HEK293 (cell line): ENCODE measurements around the gene COASY.

Experiments
- CTCF ChIA-PET: fragments of 350-600 bp; formaldehyde crosslinking; extraction: SDS; loops from one replicate; lab custom pipeline; 2021; ENCODE audit warnings: antibody characterized with exemption; lab: Yijun Ruan, JAX
- POLR2A ChIA-PET: fragments of 300-600 bp; formaldehyde crosslinking; extraction: SDS; loops from one replicate; lab custom pipeline; 2020; ENCODE audit warnings: antibody characterized with exemption, inconsistent platforms; lab: Yijun Ruan, JAX
- H3K27ac ChIP-seq: fragments of 200-500 bp; sonication (Bioruptor generic); 2 replicates; pipeline ENCODE4 v1.5.1; 2014; ENCODE audit warnings: low read depth, low read length, control low read depth, inconsistent platforms; ENCODE audit errors: extremely low read depth
- H3K36me3 ChIP-seq, 2 experiments: fragments of 200-500 bp in 1 of 2; sonication (Bioruptor generic) in 1 of 2; 1 replicate in 1 of 2; 2 replicates in 1 of 2; pipeline ENCODE4 v1.5.1; 2014 to 2017; ENCODE audit warnings: inconsistent platforms in 2 of 2, low read length in 2 of 2; ENCODE audit not compliant: control insufficient read depth in 2 of 2, insufficient read depth in 1 of 2
- H3K4me1 ChIP-seq: fragments of 200-500 bp; sonication (Bioruptor generic); 2 replicates; pipeline ENCODE4 v1.5.1; 2014; ENCODE audit warnings: mild to moderate bottlenecking, low read length, inconsistent platforms; ENCODE audit not compliant: control insufficient read depth, insufficient read depth
- H3K4me3 ChIP-seq: 2 replicates; pipeline ENCODE4 v1.5.1; 2011; ENCODE audit warnings: low read depth, mild to moderate bottlenecking, control low read depth, low read length, moderate library complexity
- H3K9me3 ChIP-seq: fragments of 200-500 bp; sonication (Bioruptor generic); 2 replicates; pipeline ENCODE4 v1.5.1; 2014; ENCODE audit warnings: low read depth, low read length, inconsistent platforms; ENCODE audit not compliant: control insufficient read depth, insufficient read depth
- HOXC10 ChIP-seq: sonication (generic); formaldehyde crosslinking; IDR thresholded peaks from 2 replicates; pipeline ENCODE4 v1.8.1; 2023; ENCODE audit warnings: mild to moderate bottlenecking, missing genetic modification reagents
- HOXD13 ChIP-seq: sonication (generic); formaldehyde crosslinking; IDR thresholded peaks from 2 replicates; pipeline ENCODE4 v1.8.0; 2022; ENCODE audit warnings: missing genetic modification reagents, borderline replicate concordance
- OVOL3 ChIP-seq: fragments of 450-650 bp; formaldehyde crosslinking; IDR thresholded peaks from 2 replicates; pipeline ENCODE4 v1.5.1; 2016; ENCODE audit warnings: missing biosample characterization, missing genetic modification characterization
- PRDM4 ChIP-seq: fragments of 450-650 bp; formaldehyde crosslinking; IDR thresholded peaks from 2 replicates; pipeline ENCODE4 v1.5.1; 2017; ENCODE audit warnings: missing biosample characterization, missing genetic modification characterization
- TRIM28 ChIP-seq: IDR thresholded peaks from 2 replicates; pipeline ENCODE4 v1.6.1; 2011; ENCODE audit warnings: low read length, control low read depth, borderline replicate concordance
- WT1 ChIP-seq: fragments of 450-650 bp; formaldehyde crosslinking; IDR thresholded peaks from 2 replicates; pipeline ENCODE4 v1.5.1; 2016; ENCODE audit warnings: missing biosample characterization, missing genetic modification characterization
- ZBTB17 ChIP-seq: fragments of 450-650 bp; formaldehyde crosslinking; IDR thresholded peaks from 2 replicates; pipeline ENCODE4 v1.5.1; 2016; ENCODE audit warnings: missing biosample characterization, missing genetic modification characterization
- ZBTB49 ChIP-seq: fragments of 450-650 bp; formaldehyde crosslinking; IDR thresholded peaks from 2 replicates; pipeline ENCODE4 v1.5.1; 2016; ENCODE audit warnings: missing biosample characterization, missing genetic modification characterization, low read depth
- ZBTB8A ChIP-seq: fragments of 450-650 bp; formaldehyde crosslinking; IDR thresholded peaks from 2 replicates; pipeline ENCODE4 v1.5.1; 2016; ENCODE audit warnings: missing biosample characterization, missing genetic modification characterization
- ZNF114 ChIP-seq: fragments of 450-650 bp; formaldehyde crosslinking; IDR thresholded peaks from 2 replicates; pipeline ENCODE4 v1.5.0; 2017; ENCODE audit warnings: missing biosample characterization, missing genetic modification characterization
- ZNF121 ChIP-seq: fragments of 450-650 bp; formaldehyde crosslinking; IDR thresholded peaks from 2 replicates; pipeline ENCODE4 v1.5.1; 2016; ENCODE audit warnings: missing biosample characterization, missing genetic modification characterization
- ZNF132 ChIP-seq: fragments of 450-650 bp; formaldehyde crosslinking; IDR thresholded peaks from 2 replicates; pipeline ENCODE4 v1.5.1; 2017; ENCODE audit warnings: missing biosample characterization, missing genetic modification characterization, borderline replicate concordance
- ZNF18 ChIP-seq: fragments of 450-650 bp; formaldehyde crosslinking; IDR thresholded peaks from 2 replicates; pipeline ENCODE4 v1.5.1; 2016; ENCODE audit warnings: missing biosample characterization, missing genetic modification characterization
- ZNF202 ChIP-seq: fragments of 450-650 bp; formaldehyde crosslinking; IDR thresholded peaks from 2 replicates; pipeline ENCODE4 v1.5.1; 2016; ENCODE audit warnings: missing biosample characterization, missing genetic modification characterization, borderline replicate concordance
- ZNF214 ChIP-seq: fragments of 450-650 bp; formaldehyde crosslinking; IDR thresholded peaks from 2 replicates; pipeline ENCODE4 v1.5.1; 2017; ENCODE audit warnings: missing biosample characterization, mild to moderate bottlenecking, missing genetic modification characterization, borderline replicate concordance
- ZNF239 ChIP-seq: fragments of 450-650 bp; formaldehyde crosslinking; IDR thresholded peaks from 2 replicates; pipeline ENCODE4 v1.5.1; 2016; ENCODE audit warnings: missing biosample characterization, missing genetic modification characterization
- ZNF292 ChIP-seq: fragments of 450-650 bp; formaldehyde crosslinking; IDR thresholded peaks from 2 replicates; pipeline ENCODE4 v1.5.1; 2016; ENCODE audit warnings: low read depth, missing biosample characterization, missing genetic modification characterization, borderline replicate concordance
- ZNF335 ChIP-seq: fragments of 450-650 bp; formaldehyde crosslinking; conservative IDR thresholded peaks from 2 replicates; pipeline ENCODE4 v1.5.1; 2016; ENCODE audit warnings: missing biosample characterization, missing genetic modification characterization
- ZNF354C ChIP-seq: fragments of 450-650 bp; formaldehyde crosslinking; IDR thresholded peaks from 2 replicates; pipeline ENCODE4 v1.5.1; 2016; ENCODE audit warnings: missing biosample characterization, missing genetic modification characterization, low read depth, borderline replicate concordance
- ZNF529 ChIP-seq: fragments of 450-650 bp; formaldehyde crosslinking; IDR thresholded peaks from 2 replicates; pipeline ENCODE4 v1.5.1; 2017; ENCODE audit warnings: missing genetic modification characterization, missing biosample characterization; ENCODE audit not compliant: insufficient replicate concordance
- ZNF747 ChIP-seq: fragments of 450-650 bp; formaldehyde crosslinking; IDR thresholded peaks from 2 replicates; pipeline ENCODE4 v1.5.1; 2016; ENCODE audit warnings: missing biosample characterization, missing genetic modification characterization
- ZNF830 ChIP-seq: fragments of 450-650 bp; IDR thresholded peaks from 2 replicates; pipeline ENCODE4 v1.5.0; 2018; ENCODE audit warnings: missing biosample characterization, missing genetic modification characterization, low read depth, mild to moderate bottlenecking, moderate library complexity
- ZNF843 ChIP-seq: fragments of 450-650 bp; formaldehyde crosslinking; IDR thresholded peaks from 2 replicates; pipeline ENCODE4 v1.5.1; 2016; ENCODE audit warnings: missing biosample characterization, missing genetic modification characterization
- ZSCAN5A ChIP-seq: fragments of 450-650 bp; formaldehyde crosslinking; IDR thresholded peaks from 2 replicates; pipeline ENCODE4 v1.5.1; 2016; ENCODE audit warnings: missing biosample characterization, missing genetic modification characterization

The COASY gene

GRCh38 chr17:42554250-42555121 is 7.5 kb upstream of the COASY start (continued):
- TF ChIP-seq ZBTB49 (tag by site-specific recombination) (no peak), ZBTB8A (tag by site-specific recombination) (peak; percentile 62), HOXC10 (CRISPR knock-in tag) (no peak), HOXD13 (CRISPR knock-in tag) (no peak), ZNF747 (tag by site-specific recombination) (no peak), ZSCAN5A (tag by site-specific recombination) (0 out of 2 replicates have a peak, but pooled peaks have one; percentile 19), ZNF354C (tag by site-specific recombination) (no peak), ZNF132 (tag by site-specific recombination) (no peak), PRDM4 (tag by site-specific recombination) (no peak), ZNF239 (no peak), ZNF202 (tag by site-specific recombination) (no peak), OVOL3 (tag by site-specific recombination) (no peak), ZNF529 (no peak), WT1 (tag by site-specific recombination) (peak; percentile 8; the same call in 1 of the 2 replicates)

GRCh38 chr17:42555122-42555622 is 6.8 kb upstream of the COASY start:
- POLR2A ChIA-PET, result interaction anchor here (0.7 to 2.4 kb wide), 13 partner anchors 8 to 280 kb away, joined by 3 to 16 read pairs (median 5); partner anchors contain the start of genes CAVIN1, MLX, NAGLU and PSMC3IP
- TF ChIP-seq ZBTB17 (tag by site-specific recombination), result 0 out of 2 replicates have a peak, but pooled peaks have one; percentile 47
- no peak for TF ChIP-seq ZNF292
- no peak for TF ChIP-seq ZNF843 (tag by site-specific recombination)
- TF ChIP-seq TRIM28, result no peak
- 0 out of 2 replicates have a peak, but pooled peaks have one; percentile 39 for TF ChIP-seq ZNF335
- TF ChIP-seq ZNF121 (tag by site-specific recombination), result peak; percentile 92
- TF ChIP-seq ZNF830 (tag by site-specific recombination), result no peak
- TF ChIP-seq ZNF18 (tag by site-specific recombination), result peak; percentile 72; the same call in 1 of the 2 replicates
- TF ChIP-seq ZNF214 (tag by site-specific recombination), result no peak
- TF ChIP-seq ZNF114 (tag by site-specific recombination), result no peak
- TF ChIP-seq, all 188 proteins: peak for 4
- H3K36me3 ChIP-seq, result peaks cover 0 to 4% of the 10 kb centered on the region in 2 experiments; a peak in 2 of 3 replicates
- peak overlapping the region; percentile 95 for H3K27ac ChIP-seq
- no peaks in the 10 kb centered on the region for H3K9me3 ChIP-seq
- CTCF ChIA-PET, result interaction anchor here (0.7 to 1.6 kb wide), 8 partner anchors 8 to 390 kb away, joined by 3 to 8 read pairs (median 3); partner anchors contain the start of genes MLX, NAGLU and PSMC3IP
- H3K4me3 ChIP-seq, result peak overlapping the region; percentile 68
- peaks cover 5% of the 10 kb centered on the region; the same call in 1 of the 2 replicates for H3K4me1 ChIP-seq
